Calu3 (cell line): ENCODE data around the gene NANOS2. TPM values are rescaled to one million over a fixed set of nuclear protein-coding genes. Genes with fewer than 3 reads are reported as not detected.

Source experiments
- BruUV-seq: library from RNA; stranded (reverse); fragments of 400-500 nt; replicated peaks from 2 replicates; lab custom pipeline; 2021; lab: Mats Ljungman, UMichigan
- CTCF ChIA-PET: fragments of 300-600 bp; sonication (Branson Sonifier 250); formaldehyde crosslinking; loops from one replicate; lab custom pipeline; 2022; ENCODE audit warnings: antibody characterized with exemption; lab: Charles Lee
- DNase-seq: peaks from one replicate; pipeline ENCODE4 v3.0.0; 2022
- H3K27ac Mint-ChIP-seq: one replicate; pipeline ENCODE4 v1.8.0; 2022; ENCODE audit warnings: mixed read lengths; ENCODE audit not compliant: unreplicated experiment
- H3K27me3 Mint-ChIP-seq: one replicate; pipeline ENCODE4 v1.8.0; 2022; ENCODE audit warnings: mixed read lengths; ENCODE audit not compliant: unreplicated experiment
- H3K36me3 Mint-ChIP-seq: one replicate; pipeline ENCODE4 v1.8.0; 2022; ENCODE audit warnings: mild to moderate bottlenecking, moderate library complexity, mixed read lengths; ENCODE audit not compliant: insufficient read depth, unreplicated experiment
- H3K4me1 Mint-ChIP-seq: one replicate; pipeline ENCODE4 v1.8.0; 2022; ENCODE audit warnings: mild to moderate bottlenecking, low read depth, mixed read lengths; ENCODE audit not compliant: unreplicated experiment
- H3K4me3 Mint-ChIP-seq: one replicate; pipeline ENCODE4 v1.8.0; 2022; ENCODE audit warnings: mild to moderate bottlenecking, low read depth, moderate library complexity, mixed read lengths; ENCODE audit not compliant: unreplicated experiment
- H3K9me3 Mint-ChIP-seq: one replicate; pipeline ENCODE4 v1.8.0; 2022; ENCODE audit warnings: low read depth, mixed read lengths; ENCODE audit not compliant: unreplicated experiment
- intact Hi-C: fragments of 100-400 bp; cut with micrococcal nuclease; formaldehyde crosslinking; loops from one replicate; pipeline ENCODE4 v1.10.0; 2022; ENCODE audit not compliant: unreplicated experiment
- total RNA-seq: library from RNA; stranded (reverse); gene quantifications from 2 replicates; pipeline ENCODE4 v1.2.3, GENCODE V29; 2022
- TF ChIP-seq, protein P1 (sequence below): fragments of 200-600 bp; IDR thresholded peaks from one replicate; pipeline ENCODE4 v1.8.0; 2022; ENCODE audit warnings: antibody characterized with exemption; ENCODE audit not compliant: unreplicated experiment

NANOS2 gene
- total RNA-seq, 1 experiment from 2014 or later: not detected

DNA sequence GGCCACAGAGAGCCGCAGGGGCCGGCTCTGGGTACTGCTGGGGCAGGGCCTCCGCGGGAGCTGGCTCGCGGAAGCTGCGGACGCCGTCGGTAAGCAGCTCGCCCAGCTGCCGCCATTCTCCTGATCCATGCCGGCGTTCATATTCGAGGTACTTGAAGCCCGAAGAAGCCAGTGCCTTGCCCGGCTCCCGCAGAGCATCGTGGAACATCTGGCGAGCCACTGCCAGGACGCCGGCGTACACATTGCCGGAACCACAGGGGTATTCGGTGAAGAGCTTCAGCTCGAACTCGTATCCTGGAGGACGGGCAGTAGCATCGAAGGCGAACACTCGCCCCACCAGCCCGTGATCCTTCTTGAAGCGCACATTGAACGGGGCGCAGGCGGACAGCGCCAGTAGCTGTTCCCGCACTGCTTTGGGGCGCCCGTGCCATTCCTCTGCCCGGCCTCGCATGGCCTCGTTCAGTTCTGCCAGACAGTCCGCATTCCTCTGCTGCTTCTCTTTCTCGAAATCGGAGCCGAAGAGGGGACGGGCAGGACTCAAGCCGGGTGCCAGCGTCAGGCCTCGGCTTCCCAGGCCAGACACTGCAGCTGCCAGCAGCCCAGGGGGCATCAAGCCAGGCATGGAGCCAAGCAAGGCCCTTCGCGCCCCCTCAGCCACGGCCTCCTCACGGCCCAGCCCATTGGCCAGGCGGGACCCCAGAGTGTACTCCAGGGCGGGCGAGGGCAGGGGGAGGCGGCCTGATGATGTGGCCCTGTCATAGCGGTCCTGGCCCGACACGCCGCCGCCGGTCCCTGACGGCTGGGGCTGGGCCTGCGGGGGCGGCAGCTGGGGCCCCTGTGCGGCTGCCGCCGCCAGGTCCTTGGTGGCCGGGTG is 29.7 kb downstream of the NANOS2 start:
- BruUV-seq: TSS peak; percentile 36
- peaks cover 30% of the 10 kb centered on the region for H3K4me1 Mint-ChIP-seq
- no peak for DNase-seq
- peak overlapping the region; percentile 82 for H3K4me3 Mint-ChIP-seq
- H3K27me3 Mint-ChIP-seq: no peaks in the 10 kb centered on the region
- intact Hi-C loops: no loop called here
- peaks cover 54% of the 10 kb centered on the region for H3K36me3 Mint-ChIP-seq
- TF ChIP-seq, protein P1, sequence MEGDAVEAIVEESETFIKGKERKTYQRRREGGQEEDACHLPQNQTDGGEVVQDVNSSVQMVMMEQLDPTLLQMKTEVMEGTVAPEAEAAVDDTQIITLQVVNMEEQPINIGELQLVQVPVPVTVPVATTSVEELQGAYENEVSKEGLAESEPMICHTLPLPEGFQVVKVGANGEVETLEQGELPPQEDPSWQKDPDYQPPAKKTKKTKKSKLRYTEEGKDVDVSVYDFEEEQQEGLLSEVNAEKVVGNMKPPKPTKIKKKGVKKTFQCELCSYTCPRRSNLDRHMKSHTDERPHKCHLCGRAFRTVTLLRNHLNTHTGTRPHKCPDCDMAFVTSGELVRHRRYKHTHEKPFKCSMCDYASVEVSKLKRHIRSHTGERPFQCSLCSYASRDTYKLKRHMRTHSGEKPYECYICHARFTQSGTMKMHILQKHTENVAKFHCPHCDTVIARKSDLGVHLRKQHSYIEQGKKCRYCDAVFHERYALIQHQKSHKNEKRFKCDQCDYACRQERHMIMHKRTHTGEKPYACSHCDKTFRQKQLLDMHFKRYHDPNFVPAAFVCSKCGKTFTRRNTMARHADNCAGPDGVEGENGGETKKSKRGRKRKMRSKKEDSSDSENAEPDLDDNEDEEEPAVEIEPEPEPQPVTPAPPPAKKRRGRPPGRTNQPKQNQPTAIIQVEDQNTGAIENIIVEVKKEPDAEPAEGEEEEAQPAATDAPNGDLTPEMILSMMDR: no peak
- CTCF ChIA-PET: interaction anchor here (0.5 to 2.2 kb wide), 5 partner anchors 21 to 1416 kb away, joined by 3 to 8 read pairs (median 3); partner anchors contain the start of genes FOXA3 and SYMPK
- no peaks in the 10 kb centered on the region for H3K9me3 Mint-ChIP-seq
- no peak overlapping the region for H3K27ac Mint-ChIP-seq

DNA sequence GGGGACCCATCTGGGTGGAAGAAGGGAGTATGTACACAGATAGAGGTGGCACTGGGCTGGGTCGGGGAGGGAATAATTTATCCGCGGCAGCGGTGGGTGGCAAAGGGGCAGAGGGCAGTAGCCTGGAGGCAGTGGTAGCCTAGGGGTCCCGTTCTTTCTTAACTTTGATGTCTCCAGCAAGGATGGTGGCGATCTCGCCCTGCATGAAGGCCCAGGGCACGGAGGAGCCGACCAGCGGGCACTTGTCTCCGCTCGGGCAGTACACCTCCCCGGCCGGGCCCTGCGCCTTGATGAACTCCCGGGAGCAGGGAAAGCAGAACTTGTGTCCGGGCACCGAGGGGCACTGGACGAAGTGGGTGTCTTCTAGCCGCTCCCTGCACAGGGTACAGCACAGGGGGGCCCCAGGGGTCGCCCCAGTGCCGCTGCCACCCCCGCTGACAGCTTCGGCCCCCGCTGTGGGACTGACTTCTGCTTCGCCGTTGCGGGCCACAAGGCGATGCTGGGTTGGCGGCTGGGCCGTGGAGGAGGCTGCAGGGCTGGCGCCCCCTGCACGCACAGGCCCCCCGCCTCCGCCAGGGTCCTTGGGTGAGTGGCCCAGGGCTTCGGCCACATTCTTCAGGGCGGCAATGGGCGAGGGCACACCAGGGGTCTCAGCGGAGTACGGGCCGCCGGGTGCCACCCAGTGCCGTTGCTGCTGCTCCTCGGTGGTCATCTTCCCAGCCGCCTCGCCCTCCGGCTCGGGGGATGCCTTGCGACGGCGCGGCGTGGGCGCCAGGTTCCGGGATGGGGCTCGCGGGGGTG is 30.5 kb downstream of the NANOS2 start:
- peak overlapping the region; percentile 23 for H3K27ac Mint-ChIP-seq
- peaks cover 34% of the 10 kb centered on the region for H3K4me1 Mint-ChIP-seq
- H3K9me3 Mint-ChIP-seq: no peaks in the 10 kb centered on the region
- intact Hi-C loops: no loop called here
- TF ChIP-seq, protein P1: no peak
- CTCF ChIA-PET: interaction anchor here (0.7 kb wide), 1 partner anchor 486 kb away, joined by 3 read pairs; no protein-coding TSS in a partner anchor
- DNase-seq: no peak
- BruUV-seq: no TSS peak
- H3K27me3 Mint-ChIP-seq: no peaks in the 10 kb centered on the region
- H3K4me3 Mint-ChIP-seq: peak overlapping the region; percentile 70
- peaks cover 54% of the 10 kb centered on the region for H3K36me3 Mint-ChIP-seq

DNA sequence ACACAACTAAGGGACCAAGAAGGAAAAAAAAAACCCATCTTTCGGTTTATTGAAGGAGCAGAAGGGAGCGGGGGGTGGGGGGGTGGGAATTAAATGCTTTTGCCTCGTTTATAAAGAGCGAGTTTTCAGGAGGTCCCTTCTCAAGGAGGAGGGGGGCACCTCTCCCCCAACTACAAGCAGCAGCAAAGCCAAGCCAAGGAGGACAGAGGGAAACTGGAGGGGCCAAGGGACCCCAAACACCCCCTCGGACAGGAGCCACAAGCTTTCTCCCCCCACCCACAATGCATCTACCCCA is 31.0 kb downstream of the NANOS2 start:
- Mint-ChIP-seq H3K9me3 (no peaks in the 10 kb centered on the region), H3K27ac (peak overlapping the region; percentile 23), H3K4me1 (peaks cover 39% of the 10 kb centered on the region), H3K4me3 (peak overlapping the region; percentile 70), H3K36me3 (peaks cover 54% of the 10 kb centered on the region), H3K27me3 (no peaks in the 10 kb centered on the region)
- no peak for DNase-seq
- intact Hi-C loops: no loop called here
- CTCF ChIA-PET: interaction anchor here (4.2 kb wide), 1 partner anchor 20 kb away, joined by 56 read pairs; the partner anchor contains the start of genes FOXA3 and SYMPK
- TF ChIP-seq, protein P1: no peak
- no TSS peak for BruUV-seq
